ENCODE results near the gene CIDEC.

GRCh38 chr3:9817436-9817835 is 62.6 kb downstream of the CIDEC start:
- TF ChIP-seq, protein P1, sequence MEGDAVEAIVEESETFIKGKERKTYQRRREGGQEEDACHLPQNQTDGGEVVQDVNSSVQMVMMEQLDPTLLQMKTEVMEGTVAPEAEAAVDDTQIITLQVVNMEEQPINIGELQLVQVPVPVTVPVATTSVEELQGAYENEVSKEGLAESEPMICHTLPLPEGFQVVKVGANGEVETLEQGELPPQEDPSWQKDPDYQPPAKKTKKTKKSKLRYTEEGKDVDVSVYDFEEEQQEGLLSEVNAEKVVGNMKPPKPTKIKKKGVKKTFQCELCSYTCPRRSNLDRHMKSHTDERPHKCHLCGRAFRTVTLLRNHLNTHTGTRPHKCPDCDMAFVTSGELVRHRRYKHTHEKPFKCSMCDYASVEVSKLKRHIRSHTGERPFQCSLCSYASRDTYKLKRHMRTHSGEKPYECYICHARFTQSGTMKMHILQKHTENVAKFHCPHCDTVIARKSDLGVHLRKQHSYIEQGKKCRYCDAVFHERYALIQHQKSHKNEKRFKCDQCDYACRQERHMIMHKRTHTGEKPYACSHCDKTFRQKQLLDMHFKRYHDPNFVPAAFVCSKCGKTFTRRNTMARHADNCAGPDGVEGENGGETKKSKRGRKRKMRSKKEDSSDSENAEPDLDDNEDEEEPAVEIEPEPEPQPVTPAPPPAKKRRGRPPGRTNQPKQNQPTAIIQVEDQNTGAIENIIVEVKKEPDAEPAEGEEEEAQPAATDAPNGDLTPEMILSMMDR (IDR thresholded peaks at IDR 0.05): no peak
- no peak for TF ChIP-seq EP300 (IDR thresholded peaks at IDR 0.05; ENCODE audit: low read depth)
- no peak for TF ChIP-seq POLR2A (IDR thresholded peaks at IDR 0.05)
